Sigmoid colon (tissue), 4 donors: ENCODE results near the gene OLFM2.

ENCODE experiments used
- POLR2A ChIP-seq, 2 donors: fragments of 450-650 bp; IDR thresholded peaks; one replicate each; pipeline ENCODE4 v1.6.1; 2016; ENCODE audit warnings: antibody characterized with exemption in 2 of 2, mild to moderate bottlenecking in 2 of 2, moderate library complexity in 2 of 2
- POLR2AphosphoS5 ChIP-seq, 4 donors: sonication (generic); formaldehyde crosslinking; IDR thresholded peaks; one replicate each; pipeline ENCODE4 v1.6.1; 2017; ENCODE audit warnings: antibody characterized with exemption in 4 of 4
- TF ChIP-seq, protein P1 (sequence below), 4 experiments: fragments of 450-650 bp in 3 of 4; fragments of 200-600 bp in 1 of 4; IDR thresholded peaks; one replicate each; pipeline ENCODE4 v1.5.1; 2016 to 2019; ENCODE audit warnings: antibody characterized with exemption in 4 of 4, mild to moderate bottlenecking in 3 of 4, moderate library complexity in 2 of 4

DNA sequence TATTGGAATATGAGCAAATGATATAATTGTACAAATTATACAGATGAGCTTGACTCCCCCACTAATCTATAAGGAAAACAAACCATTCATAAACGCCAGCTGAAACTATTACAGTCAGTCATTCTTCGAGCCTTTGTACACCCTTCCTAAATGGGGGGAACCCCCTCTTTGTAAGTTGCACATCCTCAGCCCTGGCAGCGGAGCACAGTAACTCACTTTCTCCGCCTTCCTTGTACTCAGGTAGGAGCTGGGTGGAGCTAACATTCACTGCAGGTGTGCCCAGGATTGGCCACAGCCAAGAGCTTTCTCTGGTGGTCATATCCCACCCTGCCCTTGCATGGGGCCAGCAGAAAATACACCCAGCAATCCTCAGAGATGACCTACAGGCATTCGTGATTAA lies 72.6 kb downstream of the OLFM2 start:
- TF ChIP-seq, protein P1, sequence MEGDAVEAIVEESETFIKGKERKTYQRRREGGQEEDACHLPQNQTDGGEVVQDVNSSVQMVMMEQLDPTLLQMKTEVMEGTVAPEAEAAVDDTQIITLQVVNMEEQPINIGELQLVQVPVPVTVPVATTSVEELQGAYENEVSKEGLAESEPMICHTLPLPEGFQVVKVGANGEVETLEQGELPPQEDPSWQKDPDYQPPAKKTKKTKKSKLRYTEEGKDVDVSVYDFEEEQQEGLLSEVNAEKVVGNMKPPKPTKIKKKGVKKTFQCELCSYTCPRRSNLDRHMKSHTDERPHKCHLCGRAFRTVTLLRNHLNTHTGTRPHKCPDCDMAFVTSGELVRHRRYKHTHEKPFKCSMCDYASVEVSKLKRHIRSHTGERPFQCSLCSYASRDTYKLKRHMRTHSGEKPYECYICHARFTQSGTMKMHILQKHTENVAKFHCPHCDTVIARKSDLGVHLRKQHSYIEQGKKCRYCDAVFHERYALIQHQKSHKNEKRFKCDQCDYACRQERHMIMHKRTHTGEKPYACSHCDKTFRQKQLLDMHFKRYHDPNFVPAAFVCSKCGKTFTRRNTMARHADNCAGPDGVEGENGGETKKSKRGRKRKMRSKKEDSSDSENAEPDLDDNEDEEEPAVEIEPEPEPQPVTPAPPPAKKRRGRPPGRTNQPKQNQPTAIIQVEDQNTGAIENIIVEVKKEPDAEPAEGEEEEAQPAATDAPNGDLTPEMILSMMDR (IDR thresholded peaks at IDR 0.05), result no peak
- TF ChIP-seq POLR2AphosphoS5 (IDR thresholded peaks at IDR 0.05), result no peak
- no peak for TF ChIP-seq POLR2A (IDR thresholded peaks at IDR 0.05)
